ENCODE results near the gene NPIPB6.

NPIPB6 gene

DNA sequence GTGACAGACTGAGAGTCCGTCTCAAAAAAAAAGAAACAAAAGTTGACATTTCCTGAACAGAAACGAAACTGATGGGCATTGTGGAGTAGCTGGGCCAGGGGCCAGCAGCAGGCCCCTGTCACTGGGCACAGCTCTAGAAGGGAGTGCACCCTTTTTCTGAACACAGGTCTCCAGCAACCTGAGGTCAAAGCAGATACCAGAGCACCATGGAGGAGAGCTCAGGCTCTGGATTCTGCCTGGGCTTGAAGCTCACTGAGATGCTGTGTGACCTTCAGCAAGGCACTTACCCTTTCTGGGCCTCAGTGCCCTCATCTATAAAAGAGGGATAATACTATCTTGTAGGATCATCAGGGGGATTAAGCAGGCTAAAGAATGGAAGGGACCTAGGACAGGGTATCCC lies 66.0 kb downstream of the NPIPB6 start:
- DNase-seq: no peak

- no peak for DNase-seq
These were observed 68.0 kb downstream of the NPIPB6 start for GRCh38 chr16:28295276-28295675.

DNA sequence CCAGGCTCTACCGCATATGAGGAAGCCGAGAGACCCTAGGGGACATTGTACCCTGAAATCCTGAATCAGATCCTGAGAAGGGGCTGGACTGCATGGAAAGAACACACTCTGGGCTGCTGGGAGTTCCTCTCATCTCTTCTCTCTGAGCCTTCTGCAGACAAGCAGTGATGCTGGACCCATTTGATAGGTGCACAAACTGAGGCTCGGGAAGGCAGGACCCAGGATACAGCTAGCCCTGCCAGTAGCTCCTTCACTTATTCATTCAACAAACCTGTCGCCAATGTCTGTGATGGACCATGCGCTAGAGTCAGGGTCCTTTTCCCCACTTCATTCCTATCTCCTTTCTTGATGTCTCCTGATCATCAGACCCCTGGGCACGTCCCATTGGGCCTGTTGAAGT lies 69.1 kb downstream of the NPIPB6 start:
- DNase-seq: no peak

DNA sequence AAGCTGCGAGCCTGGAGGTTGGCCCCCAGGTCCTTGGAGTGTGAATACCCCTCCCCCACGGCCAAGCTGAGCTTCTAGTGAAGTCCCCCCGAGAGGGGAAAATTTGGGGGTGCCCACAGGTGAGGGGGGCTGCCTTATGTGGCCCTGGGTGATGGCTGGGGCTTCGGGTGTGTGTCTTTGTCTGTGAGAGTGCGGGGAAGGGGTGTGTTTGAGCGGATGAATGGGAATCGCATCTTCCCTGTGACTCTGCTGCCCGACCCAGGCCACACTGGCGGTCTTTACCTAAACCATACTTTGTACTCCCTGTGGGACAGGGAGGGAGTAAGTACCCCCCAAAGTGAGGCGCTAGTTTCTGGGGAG lies 69.7 kb downstream of the NPIPB6 start:
- no peak for DNase-seq

DNA sequence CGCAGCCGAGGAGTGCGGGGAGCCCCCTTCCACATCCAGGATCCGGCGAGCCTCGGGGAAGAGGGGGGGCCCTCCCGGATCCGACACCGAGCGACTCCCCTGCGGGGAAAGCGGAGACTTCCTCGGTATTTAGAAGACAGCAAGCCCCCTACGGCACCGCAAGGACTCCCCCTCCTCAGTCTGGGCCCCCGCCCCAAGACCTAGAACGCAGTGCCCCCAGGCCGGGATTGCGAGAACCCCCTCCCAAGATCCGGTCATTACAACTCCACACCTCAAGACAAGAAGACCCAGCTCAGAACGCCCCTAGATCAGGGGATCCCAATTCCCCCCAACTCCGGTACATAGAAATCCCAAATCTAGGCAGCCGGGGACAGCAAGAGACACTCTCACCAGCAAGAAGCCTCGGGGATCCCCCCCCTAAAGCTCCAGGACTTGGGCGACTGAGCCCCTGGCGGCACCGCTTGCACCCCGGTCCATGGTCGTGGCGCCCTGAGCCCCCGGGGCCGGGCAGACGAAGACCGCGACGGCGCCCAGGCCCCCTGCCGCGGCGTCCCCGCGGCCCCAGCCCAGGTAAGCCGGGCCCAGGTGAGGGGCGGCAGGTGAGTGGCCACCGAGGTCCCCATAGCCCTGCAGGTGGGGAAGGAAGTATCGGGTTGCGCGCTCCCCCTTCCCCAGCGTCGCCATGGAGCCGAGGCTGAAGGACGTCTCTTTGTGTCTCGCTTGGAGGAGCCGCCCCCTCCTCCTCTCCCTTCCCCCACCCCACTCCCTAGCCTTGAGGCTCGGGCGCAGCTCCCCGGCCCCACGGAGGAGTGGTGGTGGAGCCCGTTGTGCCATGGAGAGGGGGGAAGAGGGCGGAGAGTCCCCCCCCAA lies 70.3 kb downstream of the NPIPB6 start:
- DNase-seq: peak; percentile 97
